ENCODE data around the gene DRD4.

Gene DRD4

DNA sequence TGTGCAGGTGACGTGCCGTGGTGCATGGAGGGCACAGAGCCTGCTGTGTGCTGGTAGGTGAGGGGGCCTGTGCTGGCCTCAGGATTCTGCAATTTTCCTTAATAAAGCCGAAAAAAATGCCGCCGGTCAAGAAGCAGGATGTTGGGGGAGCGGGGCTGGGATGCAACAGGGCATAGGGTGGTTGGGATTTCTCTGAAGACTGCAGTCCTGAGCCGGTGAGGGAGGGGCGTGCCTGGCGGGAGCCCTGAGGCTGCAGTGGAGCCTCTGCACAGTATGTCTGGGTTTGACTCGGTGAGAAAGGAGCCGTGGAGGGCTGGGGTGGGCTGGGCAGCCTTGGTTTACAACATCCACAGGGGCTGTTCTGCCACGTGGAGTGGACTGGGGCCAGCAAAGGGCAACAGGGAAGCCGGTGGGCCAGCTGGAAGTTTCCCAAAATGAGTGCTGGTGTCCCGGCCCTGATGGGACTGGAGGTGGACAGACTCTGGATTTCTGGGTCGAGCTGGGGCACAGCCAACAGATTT, 13.7 kb upstream of the DRD4 start:
- no peak for DNase-seq

DNA sequence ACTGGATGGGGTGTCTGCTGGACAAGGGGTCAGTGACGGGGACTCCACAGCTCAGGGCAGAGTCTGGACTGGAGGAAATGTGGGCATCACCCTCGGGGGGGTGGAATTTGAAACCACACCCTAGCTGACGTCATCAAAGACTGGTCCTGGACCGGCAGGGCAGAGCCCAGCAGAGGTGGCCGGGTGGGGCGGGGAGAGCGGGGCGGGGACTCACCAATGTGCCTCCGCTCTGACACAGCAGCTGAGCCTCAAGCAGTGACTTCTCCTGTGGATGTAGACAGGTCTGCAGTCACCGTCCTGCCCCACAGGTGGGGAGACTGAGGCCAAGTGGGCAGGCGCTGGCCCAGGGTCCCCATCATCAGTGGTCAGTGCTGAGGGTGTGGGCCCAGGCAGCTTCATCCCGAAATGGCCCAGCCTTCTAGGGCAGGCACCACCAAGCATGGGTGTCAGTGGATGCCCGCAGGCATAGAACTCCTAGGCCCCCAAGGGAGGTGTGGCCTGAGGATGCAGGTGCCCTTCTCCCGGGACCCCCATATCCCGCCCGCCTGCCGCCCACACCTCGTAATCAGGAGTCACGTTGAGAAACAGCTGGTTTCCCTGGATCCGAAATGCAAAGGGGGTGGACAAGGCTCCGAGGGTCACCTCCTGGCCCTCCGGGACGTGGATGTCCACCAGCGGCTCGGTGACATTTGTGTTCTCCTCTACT, 12.9 kb upstream of the DRD4 start:
- DNase-seq, result peak in 1 of 2 donors; percentile 4

DNA sequence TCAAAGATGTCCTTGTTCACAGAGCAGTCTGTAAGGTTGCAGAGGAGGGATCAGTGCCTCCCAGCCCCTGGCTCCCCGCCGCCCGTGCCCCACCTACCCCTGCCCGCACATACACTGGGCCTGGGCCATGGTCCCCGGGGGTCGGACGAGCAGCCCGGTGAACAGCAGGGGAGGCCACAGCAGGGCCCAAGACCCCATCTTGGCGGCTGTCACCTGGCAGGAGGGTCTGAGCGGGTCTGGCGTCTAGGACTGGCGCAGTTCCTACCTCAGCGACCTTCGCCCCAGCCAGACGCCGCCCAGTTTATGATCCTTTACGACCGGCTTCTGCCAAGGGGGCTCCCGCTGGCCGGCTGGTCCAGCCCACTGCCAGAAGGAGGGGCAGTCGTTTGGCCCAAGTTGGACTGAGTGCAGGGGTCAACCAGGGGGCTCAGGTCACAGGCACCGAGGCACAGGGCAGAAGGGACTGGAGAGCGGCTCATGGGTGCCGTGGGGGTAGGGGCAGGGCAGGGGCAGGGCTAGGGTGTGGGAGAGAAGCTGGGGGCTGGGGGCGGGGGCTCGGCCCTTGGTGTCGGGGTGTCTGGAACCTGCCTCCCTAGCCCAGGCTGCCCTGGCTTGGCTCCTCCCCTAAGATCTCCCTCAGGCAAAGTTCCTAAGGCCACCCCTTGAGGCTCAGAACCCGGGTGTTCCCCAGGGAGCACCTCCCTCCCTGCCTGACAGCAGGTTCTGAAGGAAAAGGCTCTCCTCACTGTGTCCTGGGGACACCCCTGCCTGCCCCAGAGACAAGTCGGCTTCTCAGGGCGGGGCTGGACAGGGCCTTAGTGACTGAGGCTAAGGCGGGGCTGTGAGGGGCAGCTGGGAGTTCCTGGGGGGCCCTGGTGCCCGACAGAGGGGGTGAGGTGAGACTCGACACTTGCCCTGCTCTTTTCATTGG, 12.1 kb upstream of the DRD4 start, which contains the start of gene CDHR5:
TSS of gene CDHR5 (minus strand) at position 251 of the 931 bp plus-strand sequence. CDS start at position 198, 53 bp downstream.
- no peak for DNase-seq

DNA sequence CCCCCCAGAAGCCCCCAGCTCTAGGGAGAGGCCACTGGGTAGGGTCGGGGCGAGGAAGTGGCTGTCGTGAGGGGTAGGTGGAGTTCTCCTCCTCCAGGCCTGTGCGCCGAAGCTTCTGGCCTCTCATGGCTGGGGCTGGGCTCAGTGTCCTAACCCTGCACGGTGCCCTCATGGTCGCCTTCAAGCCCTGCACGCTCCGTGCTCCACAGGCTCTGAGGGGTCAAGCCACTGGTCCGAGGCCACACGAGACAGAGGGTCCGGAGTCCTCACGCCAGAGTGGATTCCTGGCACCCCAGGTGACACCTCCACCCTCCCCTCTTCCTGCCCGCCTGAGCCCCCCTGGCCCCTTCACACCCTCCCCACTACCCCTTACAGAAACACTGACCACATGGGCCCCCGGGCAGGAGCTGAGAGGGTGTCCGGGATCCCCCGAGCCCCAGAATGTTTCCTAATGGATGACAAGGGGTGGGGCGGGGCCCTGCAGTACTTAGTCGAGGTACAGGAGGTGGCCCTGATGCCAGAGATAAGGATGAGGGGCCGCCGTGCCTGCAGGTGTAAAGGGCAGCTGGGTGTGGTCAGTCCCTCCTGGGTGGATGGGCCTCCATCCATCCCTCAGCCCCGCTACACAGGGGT, 11.3 kb upstream of the DRD4 start:
- no peak for DNase-seq

DNA sequence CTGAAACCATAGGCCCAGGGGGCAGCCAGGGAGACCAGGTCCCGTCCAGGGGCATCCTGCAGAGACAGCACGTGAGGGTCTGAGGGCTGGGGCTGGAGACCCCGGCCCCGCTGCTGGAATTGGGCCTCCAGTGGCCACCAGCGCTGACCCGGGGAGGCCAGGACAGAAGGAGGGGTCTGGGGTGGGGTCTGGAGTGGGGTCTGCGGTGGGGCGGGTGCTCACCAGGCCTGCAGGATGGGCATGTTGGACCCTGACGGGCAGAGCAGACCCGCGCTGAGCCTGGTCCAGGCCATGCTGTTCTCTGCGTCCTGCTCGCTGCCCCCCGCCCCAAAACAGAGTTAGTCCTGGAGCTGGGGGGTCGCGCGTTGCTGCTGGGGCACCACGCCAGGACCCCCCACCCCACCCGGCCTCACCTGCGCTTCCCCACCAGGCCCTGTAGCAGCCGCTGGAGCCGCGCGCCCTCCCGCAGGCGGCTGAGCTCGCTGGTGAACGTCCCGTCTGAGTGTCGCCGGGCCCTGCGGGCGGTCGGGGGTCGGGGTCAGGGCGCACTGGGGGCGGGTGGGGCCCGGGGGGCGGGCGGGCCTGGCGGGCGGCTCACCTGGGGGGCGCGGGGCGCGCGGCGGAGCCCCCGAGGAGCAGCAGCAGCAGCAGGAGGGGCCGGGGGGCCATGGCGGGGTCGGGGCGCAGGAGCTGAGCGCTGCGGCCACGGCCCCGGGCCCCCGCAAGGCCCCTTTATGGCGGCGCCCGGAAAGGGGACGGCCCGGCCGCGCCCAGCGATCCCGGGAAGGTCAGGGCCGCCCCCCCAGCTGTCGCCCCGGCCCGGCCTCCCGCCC, 10.4 kb upstream of the DRD4 start, which contains the start of gene SCT:
TSS of gene SCT (minus strand) at position 707 of the 833 bp plus-strand sequence. CDS start at position 669, 38 bp downstream.
- DNase-seq, result no peak

DNA sequence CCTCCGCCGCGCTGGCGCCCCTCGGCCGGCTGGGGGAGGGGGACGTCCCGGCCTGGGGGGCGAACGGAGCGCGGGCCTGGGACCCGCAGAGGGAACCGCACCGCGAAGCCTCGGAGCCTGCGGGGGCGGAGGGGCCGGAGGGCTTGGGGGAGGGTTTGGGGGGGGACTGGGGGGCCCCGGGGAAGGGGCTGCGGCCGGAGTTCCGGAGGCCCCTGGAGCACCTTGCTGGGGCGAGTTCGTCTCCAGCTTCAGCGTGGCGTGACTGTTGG, 9.8 kb upstream of the DRD4 start:
- no peak for DNase-seq

DNA sequence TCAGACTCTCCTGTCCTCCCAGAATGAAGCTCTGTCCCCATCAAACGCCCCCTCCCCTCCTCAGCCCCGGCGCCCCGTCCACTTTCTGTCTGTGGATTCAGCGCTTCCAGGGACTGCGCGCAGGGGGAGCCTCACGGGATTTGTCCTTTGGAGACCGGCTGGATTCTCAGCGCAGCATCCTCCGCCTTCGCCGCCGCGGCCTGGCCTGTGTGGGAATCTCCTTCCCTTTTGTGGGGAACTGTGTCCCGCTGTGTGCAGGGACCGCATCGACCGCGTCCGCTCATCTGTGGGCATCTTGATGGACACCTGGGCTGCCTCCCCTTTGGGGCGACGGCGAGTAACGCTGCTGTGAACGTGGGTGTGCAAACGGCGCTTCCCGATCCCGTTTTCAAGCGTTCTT, 9.0 kb upstream of the DRD4 start:
- no peak for DNase-seq

DNA sequence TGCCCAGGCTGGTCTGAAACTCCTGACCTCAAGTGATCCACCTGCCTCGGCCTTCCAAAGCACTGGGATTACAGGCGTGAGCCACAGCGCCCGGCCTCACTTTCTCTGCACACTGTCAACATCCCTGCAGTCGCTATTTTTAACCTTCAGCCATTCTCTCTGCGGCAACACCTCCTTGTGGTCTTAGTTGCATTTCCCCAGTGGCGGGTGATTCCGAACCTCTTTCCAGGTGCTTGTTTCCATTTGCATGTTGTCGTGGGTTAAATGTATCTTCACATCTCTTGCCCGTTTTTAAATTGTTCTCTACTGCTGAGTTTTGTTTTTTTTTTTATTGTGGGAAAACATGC, 7.9 kb upstream of the DRD4 start:
- DNase-seq, result no peak

DNA sequence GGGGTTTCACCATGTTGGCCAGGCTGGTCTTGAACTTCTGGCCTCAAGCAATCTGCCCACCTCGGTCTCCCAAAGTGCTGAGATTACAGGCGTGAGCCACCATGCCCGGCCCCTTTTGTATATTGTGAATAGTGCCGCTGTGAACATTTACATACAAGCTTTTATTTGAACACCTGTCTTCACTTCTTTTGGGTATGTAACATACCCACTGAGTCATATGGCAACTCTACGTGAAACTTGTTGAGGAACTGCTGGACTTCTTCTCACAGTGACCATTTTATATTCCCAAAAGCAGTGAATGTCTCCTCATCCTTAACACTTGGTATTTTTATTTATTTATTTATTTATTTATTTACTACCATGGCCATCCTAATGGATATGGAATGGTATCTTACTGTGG, 6.2 kb upstream of the DRD4 start:
- no peak for DNase-seq

DNA sequence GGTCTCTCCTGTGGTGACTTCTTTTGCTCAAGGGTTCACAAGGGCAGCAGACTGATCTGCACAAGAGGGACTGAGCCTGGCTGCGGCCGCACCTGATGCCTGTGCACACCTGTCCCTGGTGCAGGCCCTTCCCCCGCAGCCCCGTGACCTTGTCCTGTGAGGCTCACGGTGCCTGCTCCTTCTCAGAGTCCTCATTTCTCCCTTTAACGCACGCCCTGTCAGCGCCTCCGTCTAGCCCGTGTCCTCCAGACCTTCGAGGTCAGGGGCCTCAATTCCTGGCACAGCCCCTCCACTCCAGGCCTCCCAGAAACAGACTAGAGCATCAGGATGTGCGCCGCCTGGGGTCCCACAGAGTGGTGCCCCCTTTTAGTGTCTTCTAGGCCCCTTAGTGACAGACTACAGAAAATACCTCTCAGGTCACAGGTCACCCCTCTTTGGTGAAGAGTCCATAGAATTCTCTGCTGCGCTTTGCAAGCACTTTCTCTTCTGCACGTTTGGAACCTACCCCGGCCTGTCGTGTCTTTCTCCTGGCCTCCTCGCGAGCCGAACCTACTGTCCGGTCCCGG, 1.0 kb upstream of the DRD4 start:
- DNase-seq, result no peak

DNA sequence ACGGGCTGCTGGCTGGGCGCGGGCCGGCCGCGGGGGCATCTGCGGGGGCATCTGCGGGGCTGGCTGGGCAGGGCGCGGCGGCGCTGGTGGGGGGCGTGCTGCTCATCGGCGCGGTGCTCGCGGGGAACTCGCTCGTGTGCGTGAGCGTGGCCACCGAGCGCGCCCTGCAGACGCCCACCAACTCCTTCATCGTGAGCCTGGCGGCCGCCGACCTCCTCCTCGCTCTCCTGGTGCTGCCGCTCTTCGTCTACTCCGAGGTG, 194 bp downstream of the DRD4 start:
- no peak for DNase-seq

DNA sequence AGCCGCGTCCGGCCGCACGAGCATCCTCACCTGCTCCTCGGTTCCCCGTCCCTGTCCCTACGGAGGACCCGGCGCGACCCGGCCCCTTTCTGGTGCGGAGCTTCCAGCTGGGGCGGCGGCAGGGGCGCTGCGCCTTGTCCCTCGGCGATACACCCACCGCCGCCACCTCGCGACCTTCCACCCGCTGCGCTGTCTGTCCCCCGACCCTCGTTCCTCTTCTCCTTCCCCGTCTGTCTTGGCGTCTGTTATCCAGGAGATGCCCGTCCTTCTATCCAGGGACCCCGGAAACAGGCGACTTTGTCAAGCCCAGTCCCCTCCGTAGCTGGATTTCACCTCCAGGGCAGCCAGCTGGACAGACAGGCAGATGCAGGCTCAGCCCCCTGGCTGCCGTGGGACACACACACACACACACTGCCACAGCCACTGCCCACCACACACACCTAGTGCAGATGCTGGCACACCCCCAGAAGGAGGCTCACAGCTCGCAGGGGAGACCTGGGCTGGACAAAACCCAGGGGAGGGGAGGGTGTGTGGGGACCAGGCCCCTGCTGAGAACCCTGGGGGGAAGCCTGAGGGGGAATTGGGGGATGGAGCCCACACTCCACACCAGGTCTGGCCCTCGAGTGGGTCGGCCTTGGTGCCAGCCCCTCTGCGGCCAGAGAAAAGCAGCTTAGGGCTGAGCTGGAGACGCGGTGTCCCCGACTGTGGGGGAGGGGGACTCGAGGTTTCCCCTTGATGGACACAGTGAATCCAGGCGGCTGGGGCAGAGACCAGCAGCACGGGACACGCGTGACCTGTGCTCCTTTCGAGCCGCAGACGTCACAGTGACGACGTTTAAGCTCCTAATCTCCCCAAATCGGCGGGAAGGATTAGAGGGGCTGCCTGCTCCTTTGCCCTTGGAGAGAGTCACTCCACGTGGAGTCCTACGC, 788 bp downstream of the DRD4 start:
- DNase-seq, result no peak

DNA sequence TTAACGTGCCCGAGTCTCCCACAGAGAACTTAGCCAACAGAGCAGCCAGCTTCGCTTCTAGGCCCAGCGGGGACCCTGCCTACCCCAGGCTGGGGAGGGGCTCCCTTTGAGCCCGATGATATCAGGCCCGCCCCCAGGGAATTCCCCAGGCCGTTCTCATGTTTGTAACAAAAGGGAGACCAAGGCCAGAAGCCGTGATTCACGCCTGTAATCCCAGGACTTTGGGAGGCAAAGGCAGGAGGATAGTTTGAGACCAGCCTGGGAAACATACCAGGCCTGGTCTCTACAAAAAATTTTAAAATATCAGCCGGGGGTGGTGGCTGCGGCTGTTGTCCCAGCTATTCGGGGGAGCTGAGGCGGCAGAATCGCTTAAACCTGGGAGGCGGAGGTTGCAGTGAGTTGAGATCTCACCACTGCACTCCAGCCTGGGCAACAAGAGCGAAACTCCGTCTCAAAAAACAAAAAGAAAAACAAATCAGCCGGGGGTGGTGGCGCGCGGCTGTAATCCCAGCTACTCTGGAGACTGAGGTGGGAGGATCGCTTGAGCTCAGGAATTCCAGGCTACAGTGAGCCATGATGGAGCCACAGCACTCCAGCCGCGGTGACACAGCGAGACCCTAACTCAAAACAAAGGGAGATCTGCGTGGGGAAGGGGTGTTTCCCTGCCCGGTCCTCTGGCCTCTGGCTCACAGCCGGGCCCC, 1.7 kb downstream of the DRD4 start:
- DNase-seq, result no peak

DNA sequence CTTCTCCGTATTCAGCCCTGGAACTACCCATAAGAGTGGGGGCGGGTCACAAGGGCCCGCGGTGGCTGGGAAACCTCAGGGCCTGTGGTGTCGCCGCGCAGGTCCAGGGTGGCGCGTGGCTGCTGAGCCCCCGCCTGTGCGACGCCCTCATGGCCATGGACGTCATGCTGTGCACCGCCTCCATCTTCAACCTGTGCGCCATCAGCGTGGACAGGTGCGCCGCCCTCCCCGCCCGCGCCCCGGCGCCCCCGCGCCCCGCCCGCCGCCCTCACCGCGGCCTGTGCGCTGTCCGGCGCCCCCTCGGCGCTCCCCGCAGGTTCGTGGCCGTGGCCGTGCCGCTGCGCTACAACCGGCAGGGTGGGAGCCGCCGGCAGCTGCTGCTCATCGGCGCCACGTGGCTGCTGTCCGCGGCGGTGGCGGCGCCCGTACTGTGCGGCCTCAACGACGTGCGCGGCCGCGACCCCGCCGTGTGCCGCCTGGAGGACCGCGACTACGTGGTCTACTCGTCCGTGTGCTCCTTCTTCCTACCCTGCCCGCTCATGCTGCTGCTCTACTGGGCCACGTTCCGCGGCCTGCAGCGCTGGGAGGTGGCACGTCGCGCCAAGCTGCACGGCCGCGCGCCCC, 2.4 kb downstream of the DRD4 start:
- no peak for DNase-seq

DNA sequence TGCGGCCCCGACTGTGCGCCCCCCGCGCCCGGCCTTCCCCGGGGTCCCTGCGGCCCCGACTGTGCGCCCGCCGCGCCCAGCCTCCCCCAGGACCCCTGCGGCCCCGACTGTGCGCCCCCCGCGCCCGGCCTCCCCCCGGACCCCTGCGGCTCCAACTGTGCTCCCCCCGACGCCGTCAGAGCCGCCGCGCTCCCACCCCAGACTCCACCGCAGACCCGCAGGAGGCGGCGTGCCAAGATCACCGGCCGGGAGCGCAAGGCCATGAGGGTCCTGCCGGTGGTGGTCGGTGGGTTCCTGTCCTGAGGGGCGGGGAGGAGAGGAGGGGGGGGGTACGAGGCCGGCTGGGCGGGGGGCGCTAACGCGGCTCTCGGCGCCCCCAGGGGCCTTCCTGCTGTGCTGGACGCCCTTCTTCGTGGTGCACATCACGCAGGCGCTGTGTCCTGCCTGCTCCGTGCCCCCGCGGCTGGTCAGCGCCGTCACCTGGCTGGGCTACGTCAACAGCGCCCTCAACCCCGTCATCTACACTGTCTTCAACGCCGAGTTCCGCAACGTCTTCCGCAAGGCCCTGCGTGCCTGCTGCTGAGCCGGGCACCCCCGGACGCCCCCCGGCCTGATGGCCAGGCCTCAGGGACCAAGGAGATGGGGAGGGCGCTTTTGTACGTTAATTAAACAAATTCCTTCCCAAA, 3.1 kb downstream of the DRD4 start:
- peak in 1 of 2 donors; percentile 41 for DNase-seq

DNA sequence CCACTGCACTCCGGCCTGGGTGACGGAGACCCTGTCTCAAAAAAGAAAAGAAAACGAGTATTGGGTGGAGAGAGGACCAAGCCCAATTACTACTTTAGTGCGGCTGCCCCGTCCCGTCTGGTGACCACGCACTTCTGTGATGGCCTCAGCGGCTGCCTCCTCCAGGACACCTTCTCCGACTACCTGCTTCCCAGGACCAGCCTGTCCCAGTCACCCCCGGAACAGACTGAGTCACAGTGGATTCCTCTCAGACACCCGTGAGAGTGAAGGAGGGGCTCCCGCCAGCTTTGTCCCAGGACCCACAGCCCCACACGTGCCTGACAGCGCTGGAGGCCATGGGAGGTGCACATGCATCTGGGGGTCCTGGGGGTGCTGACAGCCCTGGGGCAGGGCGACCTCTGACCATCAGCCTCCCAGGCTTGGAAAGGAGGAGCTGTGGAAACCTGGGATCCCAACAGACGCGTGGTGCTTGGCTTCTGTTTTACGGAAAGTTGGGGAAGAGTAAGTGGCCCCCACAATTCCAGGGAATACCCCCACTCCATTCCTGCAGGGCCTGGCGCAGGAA, 4.8 kb downstream of the DRD4 start:
- no peak for DNase-seq

DNA sequence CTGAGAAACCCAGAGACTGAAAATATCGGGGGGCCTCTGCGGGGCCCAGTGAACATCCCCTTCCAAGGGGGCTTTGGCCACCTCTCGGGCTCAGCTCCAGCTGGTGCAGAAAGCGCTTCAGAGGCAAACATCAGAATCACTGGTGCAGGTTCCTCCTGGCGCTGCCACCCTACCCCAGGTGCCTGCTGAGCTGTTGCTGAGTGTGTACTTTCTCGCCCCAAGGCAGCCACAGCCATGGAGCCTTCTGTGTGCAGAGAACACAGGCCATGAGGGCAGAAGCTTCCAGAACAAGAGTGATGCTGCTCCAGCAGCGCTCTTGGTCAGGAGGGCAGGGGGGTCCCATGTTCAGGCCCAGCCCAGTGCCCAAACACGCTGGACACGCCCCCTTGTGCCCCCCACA, 6.3 kb downstream of the DRD4 start:
- no peak for DNase-seq

DNA sequence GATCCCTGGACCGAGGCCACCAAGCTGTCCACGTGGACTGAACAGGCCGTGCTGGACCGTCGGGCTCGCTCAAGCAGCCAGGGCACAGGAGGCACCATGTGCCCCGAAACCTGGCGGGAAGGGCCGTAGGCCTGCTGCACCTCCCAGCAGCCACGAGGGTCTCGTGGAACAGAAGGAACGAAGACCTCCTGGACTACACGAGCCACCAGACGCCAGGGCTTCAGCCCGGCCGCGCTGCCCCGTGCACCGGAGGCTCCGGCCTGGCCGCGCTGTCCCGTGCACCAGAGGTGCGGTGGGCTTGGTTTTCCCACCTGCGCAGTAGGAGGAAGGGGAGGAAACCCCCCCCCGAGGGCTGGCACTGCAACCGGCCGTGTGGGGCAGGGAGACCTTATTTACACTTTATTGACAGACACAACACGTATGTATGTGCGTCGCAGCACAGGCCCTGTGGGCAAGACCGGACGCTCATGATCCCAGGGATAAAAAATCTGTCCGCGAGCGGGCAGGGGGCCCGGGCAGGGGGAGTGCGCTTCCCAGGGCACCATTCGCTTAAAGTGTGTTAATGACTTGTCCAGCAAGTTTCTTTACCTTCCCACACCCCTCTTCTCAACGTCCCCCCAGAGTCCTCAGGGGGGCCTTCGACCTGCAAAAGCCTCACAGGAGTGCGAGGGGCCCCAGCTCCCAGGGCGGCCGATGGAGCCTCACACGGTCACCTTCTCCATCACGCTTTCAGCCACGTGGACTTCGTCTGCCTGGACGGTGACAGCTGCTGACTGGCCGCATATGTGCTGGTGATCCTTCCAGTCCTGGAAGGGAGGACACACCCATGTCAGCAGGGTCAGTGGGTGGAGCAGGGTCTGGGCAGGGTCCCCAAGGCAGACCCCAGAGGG, 7.0 kb downstream of the DRD4 start:
- DNase-seq, result no peak
